GM18507 (cell line): Measurements from ENCODE around the gene DEXI.
A peak's percentile ranks its signal among the peaks of the same experiment; 100 is the strongest.
"Not testable (repeated sequence)": the region's sequence is repeated elsewhere in the genome, so short reads cannot be mapped to it uniquely, and the experiment has no call there.

Experiments used
- DNase-seq: peaks from one replicate; pipeline ENCODE4 v3.0.0; 2011; ENCODE audit warnings: low read depth; ENCODE audit not compliant: insufficient read length; ENCODE audit errors: extremely low spot score
- FAIRE-seq: peaks from 2 replicates; lab custom pipeline; 2011; peaks lifted over from hg19 to GRCh38; lab: Jason Lieb, UNC

The DEXI gene

GRCh38 chr16:10931977-10932632 lies 10.2 kb downstream of the DEXI start:
- no peak for DNase-seq
- no peak for FAIRE-seq

GRCh38 chr16:10931134-10931533 lies 11.1 kb downstream of the DEXI start:
- FAIRE-seq (no peak), DNase-seq (no peak)

GRCh38 chr16:10930755-10931093 lies 11.5 kb downstream of the DEXI start:
- no peak for FAIRE-seq

GRCh38 chr16:10929853-10930754 lies 12.2 kb downstream of the DEXI start:
- no peak for DNase-seq
- FAIRE-seq = no peak

More at GRCh38 chr16:10930755-10931093, 11.5 kb downstream of the DEXI start:
- DNase-seq = no peak

- DNase-seq, FAIRE-seq: not testable (repeated sequence)
Observed at GRCh38 chr16:10929097-10929496, 13.2 kb downstream of the DEXI start.

GRCh38 chr16:10927497-10928112 lies 14.7 kb downstream of the DEXI start:
- FAIRE-seq = no peak
- no peak for DNase-seq

GRCh38 chr16:10926867-10927266 lies 15.4 kb downstream of the DEXI start:
- no peak for FAIRE-seq
- DNase-seq = no peak

- no peak for FAIRE-seq
- DNase-seq = no peak
Observed at GRCh38 chr16:10926094-10926493, 16.2 kb downstream of the DEXI start.

- not testable (repeated sequence) for FAIRE-seq
Observed at GRCh38 chr16:10925285-10925684, 17.0 kb downstream of the DEXI start.

GRCh38 chr16:10923650-10924214 lies 18.5 kb downstream of the DEXI start:
- FAIRE-seq = no peak

More at GRCh38 chr16:10925285-10925684, 17.0 kb downstream of the DEXI start:
- not testable (repeated sequence) for DNase-seq

GRCh38 chr16:10923146-10923649 lies 19.1 kb downstream of the DEXI start:
- no peak for FAIRE-seq
- DNase-seq = no peak

More at GRCh38 chr16:10923650-10924214, 18.5 kb downstream of the DEXI start:
- no peak for DNase-seq

GRCh38 chr16:10922328-10923145 lies 19.7 kb downstream of the DEXI start:
- DNase-seq (no peak), FAIRE-seq (no peak)

- DNase-seq (no peak), FAIRE-seq (no peak)
Observed at GRCh38 chr16:10921536-10922327, 20.5 kb downstream of the DEXI start.

GRCh38 chr16:10920726-10921427 lies 21.4 kb downstream of the DEXI start:
- FAIRE-seq (no peak), DNase-seq (no peak)

- FAIRE-seq (no peak), DNase-seq (no peak)
Observed at GRCh38 chr16:10919003-10919351, 23.3 kb downstream of the DEXI start.

GRCh38 chr16:10918294-10919002 lies 23.8 kb downstream of the DEXI start:
- FAIRE-seq = peak; percentile 82
- peak; percentile 67 for DNase-seq

GRCh38 chr16:10916534-10916933 lies 25.7 kb downstream of the DEXI start:
- DNase-seq = no peak
- FAIRE-seq = no peak
